Keratinocyte (primary cell): ENCODE measurements around the gene MEGF11.

ENCODE experiments used
- EZH2 ChIP-seq: IDR thresholded peaks from one replicate; pipeline ENCODE4 v1.6.1; 2012; ENCODE audit warnings: inconsistent platforms, mild to moderate bottlenecking, low read length, moderate library complexity
- TF ChIP-seq, protein P1 (sequence below), 3 experiments: IDR thresholded peaks in 1 of 3; conservative IDR thresholded peaks in 1 of 3; optimal IDR thresholded peaks in 1 of 3; 2 replicates in 2 of 3; 3 replicates in 1 of 3; pipeline versions ENCODE3 to v1.5.1; 2011; ENCODE audit warnings: low read length in 3 of 3, mild to moderate bottlenecking in 3 of 3, moderate library complexity in 2 of 3, control low read depth in 1 of 3, inconsistent platforms in 1 of 3; ENCODE audit not compliant: insufficient read depth in 2 of 3; ENCODE audit errors: extremely low read depth in 1 of 3

DNA sequence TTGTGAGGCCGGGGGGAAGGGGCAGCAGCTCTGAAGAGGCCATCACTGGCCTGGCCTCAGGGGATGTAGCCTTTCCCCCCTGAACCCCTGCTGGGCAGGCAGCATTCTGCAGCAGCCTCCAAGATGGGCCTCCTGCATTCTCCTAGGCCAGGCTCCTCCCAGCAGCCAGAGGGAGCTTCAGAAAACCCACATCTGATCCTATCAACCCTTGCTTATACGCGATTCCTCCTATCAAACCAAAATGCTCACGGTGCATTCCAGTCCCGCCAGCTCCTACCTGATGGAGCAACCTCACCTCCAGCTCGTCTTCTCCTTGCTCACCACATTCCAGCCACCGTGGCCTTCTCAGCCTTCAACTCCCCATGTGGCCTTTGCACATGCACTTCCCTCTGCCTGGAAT lies 85.7 kb downstream of the MEGF11 start:
- TF ChIP-seq EZH2: no peak
- TF ChIP-seq, protein P1, sequence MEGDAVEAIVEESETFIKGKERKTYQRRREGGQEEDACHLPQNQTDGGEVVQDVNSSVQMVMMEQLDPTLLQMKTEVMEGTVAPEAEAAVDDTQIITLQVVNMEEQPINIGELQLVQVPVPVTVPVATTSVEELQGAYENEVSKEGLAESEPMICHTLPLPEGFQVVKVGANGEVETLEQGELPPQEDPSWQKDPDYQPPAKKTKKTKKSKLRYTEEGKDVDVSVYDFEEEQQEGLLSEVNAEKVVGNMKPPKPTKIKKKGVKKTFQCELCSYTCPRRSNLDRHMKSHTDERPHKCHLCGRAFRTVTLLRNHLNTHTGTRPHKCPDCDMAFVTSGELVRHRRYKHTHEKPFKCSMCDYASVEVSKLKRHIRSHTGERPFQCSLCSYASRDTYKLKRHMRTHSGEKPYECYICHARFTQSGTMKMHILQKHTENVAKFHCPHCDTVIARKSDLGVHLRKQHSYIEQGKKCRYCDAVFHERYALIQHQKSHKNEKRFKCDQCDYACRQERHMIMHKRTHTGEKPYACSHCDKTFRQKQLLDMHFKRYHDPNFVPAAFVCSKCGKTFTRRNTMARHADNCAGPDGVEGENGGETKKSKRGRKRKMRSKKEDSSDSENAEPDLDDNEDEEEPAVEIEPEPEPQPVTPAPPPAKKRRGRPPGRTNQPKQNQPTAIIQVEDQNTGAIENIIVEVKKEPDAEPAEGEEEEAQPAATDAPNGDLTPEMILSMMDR (optimal IDR thresholded peaks at IDR 0.05 in 1 of 3, IDR thresholded peaks at IDR 0.05 in 1 of 3, conservative IDR thresholded peaks at IDR 0.05 in 1 of 3; ENCODE audit: extremely low read depth in 1 of 3, insufficient read depth in 2 of 3, low read length in 3 of 3): no peak
